Dermis microvascular lymphatic vessel endothelial cell (primary cell): ENCODE measurements around the gene STOM. TPM values are rescaled to one million over a fixed set of nuclear protein-coding genes. Genes with fewer than 3 reads are reported as not detected.
"Not testable (repeated sequence)": the region's sequence is repeated elsewhere in the genome, so short reads cannot be mapped to it uniquely, and the experiment has no call there.

Source experiments
- DNase-seq, 2 donors: peaks; one replicate each; pipeline versions ENCODE4 v3.0.0 to v3.0.0-alpha.2; 2010; ENCODE audit warnings: low read depth in 2 of 2
- total RNA-seq: library from RNA; depleted of rRNA; stranded (reverse); fragments of >200 nt; gene quantifications from 2 replicates; pipeline ENCODE4 v1.2.1, GENCODE V29; 2014

The STOM gene
- total RNA-seq, 1 donor from 2014 or later: 225 TPM

DNA sequence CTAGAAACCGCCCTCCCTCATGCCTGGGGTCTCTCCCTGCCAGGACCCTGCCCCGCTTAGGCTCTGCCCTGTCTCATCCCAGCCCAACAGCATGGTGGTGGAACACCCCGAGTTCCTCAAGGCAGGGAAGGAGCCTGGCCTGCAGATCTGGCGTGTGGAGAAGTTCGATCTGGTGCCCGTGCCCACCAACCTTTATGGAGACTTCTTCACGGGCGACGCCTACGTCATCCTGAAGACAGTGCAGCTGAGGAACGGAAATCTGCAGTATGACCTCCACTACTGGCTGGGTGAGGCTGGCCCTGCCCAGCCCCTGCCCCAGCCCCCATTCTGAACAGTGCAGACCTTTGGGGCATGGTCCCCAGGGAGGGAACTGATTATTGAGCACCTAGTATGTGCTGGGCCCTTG is 68.2 kb downstream of the STOM start:
- no peak for DNase-seq

DNA sequence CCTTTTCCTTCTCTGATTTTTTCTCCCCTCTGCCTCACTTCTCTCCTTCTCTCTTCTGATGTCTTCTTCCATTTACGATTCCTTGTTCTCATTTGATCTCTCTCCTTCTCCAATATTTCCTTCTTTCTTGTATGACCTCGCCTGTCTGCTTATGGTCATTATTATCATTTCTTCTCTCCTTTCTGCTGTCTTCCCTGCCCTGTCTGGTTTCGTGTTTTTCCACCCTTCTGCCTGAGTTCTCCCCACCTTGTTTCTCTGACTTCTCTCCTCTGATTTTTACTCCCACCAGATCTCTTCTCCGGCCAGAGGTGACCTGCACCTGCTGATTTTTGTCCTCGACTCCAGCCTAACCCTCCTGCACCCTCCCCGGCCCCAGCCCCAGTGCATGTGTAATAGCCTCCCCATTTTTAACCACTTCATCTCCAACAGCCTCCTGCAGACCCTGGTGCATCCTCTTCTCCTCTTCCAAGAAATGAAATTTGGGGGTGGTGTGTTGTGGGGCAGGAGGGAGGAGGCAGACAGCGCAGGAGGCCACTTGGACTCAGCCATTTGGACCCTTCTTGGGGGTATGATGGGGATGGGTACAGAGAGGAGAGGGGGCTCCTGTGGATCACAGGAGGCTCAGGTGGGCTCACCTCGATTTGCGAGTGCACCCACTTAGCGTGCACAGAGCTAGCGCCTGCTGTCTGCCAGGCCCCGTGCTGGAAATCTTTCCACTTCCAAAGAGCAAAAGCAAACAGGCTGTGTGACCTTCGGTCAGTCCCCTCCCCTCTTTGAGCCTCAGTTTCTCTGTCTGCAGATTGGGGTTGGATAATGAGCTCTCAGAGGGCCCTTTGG is 69.5 kb downstream of the STOM start:
- DNase-seq: no peak

DNA sequence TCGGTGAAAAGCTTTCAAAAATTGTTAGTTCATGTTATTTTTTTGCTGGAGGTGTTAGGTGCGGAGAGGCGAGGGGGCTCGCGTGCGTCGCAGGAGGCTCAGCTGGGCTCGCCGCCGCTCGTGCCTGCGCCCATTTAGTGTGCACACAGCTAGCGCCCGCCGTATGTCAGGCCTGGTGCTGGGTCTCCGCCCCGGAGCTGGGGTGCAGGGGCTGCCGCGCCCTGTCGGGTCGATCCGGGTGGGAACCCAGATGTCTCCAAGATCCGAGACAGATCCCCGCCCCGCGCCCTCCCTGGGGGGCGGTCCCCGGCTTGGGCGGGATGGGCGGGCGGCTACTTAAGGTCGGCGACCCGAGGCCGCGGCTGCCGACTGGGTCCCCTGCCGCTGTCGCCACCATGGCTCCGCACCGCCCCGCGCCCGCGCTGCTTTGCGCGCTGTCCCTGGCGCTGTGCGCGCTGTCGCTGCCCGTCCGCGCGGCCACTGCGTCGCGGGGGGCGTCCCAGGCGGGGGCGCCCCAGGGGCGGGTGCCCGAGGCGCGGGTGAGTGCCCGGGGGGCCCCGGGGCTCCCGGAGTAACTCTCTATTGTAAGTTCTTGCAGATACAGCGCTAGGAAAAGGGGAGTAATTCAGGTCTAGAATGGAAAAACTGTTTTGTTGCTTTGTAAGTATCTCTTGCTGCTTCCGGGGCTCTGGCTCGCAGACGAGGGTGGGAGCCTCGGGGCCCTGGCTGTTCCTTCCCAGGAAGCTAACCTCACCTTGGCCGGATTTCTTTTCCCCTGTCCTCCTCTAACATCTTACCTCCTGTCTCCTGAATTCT is 70.4 kb downstream of the STOM start:
- peak in 1 of 2 donors; percentile 57 for DNase-seq

DNA sequence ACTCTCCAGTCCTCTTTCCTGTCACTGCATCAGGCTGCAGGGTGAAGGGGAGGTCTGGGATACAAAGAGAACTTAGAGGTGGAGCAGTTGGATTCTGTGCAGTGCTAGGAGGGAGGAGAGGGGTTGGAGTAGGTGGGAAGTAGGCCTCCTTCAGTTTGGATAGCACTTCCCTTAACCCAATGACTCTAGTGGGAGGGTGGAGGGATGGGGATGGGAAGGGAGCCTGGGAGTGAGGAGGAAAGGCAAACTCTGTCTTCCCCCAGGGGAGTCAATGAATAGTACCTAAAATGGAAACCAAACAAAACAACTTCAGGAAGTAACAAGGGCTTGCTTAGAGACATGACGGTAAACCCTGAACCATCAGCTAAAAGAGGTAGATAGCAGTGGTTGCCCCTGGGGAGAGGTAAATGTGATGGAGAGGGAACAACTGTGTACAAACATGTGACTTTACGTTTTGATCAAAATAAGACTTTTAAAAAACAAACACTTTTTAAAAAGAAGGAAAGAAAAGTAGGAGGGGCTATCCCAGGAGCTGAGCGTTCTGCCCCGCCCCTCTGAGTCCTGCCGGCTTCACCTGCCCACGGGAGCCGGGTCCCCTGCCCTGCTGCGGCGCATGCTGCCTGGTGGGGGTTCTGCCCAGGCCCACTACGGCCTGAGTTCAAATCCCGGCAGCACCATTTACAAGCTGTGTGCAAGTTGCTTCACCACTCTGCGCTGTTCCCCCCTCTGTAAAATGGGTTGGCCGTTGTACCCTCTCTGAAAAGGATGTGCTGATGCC is 71.2 kb downstream of the STOM start:
- peak in 1 of 2 donors; percentile 49 for DNase-seq

DNA sequence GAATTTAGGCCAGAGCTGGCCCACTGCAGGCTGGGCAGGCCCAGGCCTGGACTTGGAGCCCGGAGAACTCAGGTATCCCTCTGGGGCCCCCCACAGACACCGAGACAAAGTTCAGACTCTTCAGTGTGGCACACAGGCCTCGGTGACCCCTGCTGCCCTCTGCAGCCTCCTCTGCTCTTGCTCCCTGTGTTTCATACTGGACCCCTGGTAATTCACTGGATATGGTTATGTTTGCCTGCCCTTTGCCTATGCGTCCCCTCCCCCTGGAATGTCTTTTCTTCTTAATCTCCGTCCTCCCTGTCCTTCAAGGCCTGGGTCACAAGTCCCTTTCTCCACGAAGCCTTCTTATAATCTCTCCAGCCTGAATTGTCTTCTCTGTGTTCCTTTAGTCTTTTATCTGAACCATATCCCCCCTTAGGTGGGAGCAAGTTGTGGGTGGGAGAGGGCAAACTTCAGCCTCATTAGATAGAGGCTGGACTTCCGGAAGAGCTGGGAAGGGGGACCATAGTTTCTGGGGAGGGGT is 72.0 kb downstream of the STOM start:
- DNase-seq: no peak

DNA sequence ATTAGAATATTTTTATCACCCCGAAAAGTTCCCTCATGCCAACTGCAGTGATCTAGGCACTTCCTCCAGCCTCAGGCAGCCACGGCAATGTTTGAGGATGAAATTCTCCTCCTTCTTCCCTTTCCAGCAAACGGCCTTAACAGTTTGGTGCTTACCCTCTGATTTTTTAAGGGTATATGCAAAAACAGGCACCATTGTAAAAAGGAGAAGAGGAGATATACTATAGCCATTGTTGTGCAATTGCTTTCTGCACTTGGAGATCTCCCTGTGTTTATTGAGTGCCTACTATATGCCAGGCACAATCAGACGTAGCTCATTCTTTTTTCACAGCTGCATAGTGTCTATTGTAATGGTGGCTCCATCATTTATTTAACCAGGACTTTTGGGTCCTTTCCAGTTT is 72.7 kb downstream of the STOM start:
- no peak for DNase-seq

DNA sequence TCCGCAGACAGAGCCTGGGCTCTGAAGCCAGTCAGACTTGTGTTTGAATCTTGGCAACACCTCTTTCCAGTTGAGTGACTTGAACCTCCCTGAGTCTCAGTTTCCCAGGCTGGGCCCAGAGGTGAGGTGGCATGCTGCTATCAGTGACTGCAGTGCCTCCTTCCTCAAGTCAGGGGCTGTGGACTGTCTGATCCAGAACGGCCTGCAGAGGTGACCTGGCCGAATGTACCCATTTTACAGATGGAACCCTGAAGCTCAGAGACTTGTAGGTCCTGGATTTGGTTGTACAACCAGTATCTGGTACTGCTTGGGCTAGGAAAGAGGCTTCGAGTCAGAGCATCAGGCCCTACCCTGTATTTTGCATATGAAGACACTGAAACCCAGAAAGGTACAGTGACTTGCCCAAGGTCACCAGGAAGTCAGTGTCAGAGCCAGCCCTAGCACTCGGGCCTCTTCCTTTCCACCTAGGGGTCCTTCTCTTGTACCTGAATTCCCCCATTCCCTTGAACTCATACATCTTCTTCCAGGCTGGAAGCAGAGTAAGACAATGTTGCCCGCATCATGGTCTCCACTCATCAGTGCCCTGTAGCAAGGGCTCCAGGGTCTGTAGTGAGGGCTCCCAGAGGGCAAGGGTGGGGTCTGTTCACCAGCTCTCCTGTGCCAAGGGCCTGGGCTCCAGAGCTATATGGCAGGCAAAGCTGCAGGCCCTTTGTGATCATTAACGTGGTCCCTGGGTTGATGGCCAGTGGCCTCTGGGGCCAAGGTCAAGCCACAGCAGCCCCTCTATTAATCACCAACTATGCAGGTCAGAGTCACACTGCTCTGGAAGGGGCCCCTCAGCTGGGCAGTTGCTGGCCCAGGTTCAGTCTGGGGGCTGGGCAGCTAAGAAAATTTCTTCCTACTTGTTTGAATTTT is 73.6 kb downstream of the STOM start:
- DNase-seq: no peak

DNA sequence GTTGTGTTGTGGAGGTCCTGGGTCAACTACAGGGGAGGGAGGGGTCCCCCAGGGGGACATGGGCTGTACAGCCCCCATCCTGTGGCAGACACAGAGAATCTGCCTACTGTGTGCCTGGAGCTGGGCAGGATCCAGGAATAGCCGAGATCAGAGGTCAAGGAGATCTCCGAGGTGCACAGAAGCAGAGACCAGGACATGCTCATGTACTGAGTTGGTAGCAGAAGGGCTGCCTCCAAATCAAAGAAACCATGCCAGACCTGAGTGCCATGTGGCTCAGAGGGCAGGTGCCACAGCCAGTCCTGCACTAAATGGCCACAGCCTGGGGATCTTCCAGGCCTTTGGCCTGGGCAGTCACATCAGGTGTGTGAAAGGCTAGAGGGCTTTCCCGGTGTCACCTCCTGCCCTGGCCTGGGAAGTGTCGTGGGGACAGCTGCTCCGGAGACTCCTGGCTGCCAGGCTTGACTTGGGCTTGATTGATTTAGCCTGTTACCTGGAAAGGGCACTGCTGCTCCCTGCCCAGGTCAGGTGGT is 74.3 kb downstream of the STOM start:
- DNase-seq: no peak

DNA sequence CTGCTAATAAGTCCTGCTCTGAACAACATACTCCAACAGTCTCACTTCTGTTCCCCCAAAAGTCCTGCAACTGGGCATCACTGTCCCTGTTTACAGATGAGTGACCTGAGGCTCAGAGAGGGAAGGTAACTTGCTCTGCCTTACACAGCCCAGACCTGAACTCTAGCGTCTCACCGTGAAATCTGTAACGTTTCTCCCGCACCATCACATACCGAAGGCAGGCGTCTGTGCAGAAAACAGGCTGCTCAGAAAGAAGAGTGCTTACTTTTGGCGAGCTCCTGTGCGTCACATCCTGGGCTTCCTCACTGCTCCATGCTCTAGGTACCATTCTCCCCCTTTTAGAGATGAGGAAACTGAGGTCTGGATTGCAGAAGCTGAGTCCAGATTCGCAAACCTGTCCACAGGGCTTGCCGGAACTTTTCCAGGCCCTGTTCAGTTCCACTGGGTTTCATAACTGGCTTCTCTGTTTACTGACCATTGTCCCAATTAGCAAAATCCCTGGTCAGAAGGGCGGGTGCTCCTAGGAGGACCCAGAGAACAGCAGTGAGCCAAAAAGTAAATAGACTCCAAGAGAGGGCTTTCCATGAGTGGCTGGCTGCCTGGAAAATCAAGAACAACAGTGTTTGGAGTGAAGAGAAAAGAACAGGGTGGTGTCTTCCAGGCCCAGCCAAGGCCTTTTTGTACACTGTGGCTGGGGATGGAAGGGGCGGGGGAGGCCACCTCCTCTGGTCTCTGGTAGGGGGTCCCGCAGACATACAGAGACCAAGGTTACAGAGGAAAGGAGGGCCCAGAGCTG is 75.0 kb downstream of the STOM start:
- DNase-seq: no peak

DNA sequence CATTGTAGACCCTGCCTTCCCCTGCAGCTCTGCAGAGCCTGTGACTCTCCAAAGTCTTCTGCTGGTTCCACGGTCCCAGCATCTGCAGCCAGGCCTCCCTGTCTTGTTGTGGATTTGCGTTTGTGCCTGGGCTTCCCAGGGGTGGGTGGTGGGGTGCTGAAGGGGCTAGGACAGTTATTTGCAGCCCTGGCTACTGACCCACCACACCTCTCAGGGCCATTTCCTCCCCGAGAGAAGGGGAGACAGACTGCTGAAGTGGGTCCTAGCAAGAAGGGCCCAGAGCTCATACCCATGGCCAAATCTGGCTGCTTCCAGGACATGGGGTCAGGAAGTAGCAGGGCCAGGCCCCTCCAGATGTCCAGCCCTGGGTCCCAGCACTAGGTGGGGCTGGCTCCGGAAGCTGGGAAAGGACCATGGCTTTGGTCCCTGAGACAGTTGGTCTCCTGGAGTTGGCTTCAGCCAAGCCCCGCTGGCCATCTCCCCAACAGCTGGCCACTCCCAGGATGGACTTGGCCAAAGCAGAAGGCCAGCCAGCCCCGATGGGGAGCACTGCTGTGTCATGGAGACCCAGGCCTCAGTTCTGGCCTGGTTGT is 75.8 kb downstream of the STOM start:
- DNase-seq: no peak

DNA sequence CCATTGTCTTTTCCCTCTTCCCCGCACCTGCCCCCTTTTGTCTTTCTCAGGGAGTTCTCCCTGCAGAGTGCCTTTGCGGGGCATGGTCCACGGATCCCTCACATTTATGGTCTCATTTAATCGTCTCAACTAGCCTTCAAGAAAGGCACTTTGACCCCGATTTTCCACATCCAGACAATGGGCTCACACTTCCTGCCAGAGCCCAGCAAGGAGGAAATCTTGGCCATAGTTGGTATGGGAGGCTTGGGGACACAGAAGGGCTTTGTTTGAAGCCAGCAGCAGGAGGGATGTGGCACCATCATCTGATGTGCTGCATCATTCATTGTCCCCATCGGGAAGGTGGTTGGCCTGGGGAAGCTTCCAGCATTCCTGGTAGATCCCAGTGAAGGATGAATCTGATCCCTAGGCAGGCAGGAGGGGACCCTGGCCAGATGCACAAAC is 77.2 kb downstream of the STOM start:
- no peak for DNase-seq

DNA sequence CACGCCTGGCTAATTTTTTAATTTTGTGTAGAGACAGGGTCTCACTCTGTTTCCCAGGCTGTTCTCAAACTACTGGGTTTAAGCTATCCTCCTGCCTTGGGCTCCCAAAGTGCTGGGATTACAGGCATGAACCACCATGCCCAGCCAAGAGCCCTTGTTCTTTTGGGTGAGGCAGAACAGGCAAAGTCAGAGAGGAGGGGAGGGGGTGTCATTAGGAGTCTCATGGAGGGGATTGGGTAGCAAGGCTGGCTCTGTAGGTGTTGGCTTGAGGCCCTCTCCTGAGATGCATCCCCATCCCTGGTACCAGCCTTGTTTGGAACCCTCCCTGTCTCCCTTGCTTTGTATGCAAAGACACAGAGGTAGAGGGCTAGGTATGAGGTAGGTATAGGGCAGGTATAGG is 78.0 kb downstream of the STOM start:
- DNase-seq: no peak

DNA sequence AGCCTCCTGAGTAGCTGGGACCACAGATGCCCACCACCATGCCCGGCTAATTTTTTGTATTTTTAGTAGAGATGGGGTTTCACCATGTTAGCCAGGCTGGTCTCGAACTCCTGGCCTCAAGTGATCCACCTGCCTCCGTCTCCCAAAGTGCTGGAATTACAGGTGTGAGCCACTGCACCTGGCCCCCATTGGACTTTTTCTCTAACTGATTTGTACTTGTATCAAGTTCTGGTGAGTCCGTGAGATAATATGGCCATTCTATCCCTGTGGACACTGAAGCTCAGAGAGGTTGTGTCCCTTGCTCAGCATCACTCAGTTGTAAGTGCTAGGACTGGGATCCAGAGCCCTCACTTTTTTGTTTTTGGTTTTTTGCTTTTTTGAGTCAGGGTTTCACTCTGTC is 78.5 kb downstream of the STOM start:
- DNase-seq: not testable (repeated sequence)

DNA sequence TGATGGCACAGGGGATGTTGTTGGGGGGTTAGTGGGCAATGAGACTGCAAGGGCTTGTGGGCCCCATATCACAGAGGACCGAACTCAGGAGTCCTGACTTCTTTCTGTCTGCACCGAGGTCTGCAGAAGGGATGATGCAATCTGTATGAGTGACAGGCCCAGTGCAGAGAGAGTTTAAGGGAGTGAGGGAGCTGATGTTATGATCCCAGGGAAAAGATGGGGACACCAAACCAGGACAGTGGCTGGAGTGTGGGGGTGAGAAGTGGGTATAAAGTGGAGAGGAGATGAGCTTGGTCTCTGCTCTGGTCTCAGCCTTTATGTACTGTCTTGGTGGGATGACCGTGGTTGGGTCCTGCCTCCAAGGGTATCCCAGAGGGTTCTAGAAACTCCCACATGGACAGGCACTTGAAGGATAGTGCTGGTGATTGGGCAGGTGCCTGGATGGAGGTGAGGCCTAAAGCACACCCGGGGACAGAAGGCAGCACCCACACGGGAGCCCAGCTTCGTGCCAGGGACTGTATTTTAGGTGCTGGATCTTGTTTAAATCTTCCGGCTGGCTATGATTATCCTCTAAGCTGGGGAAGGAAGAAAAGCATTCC is 80.2 kb downstream of the STOM start:
- DNase-seq: no peak

DNA sequence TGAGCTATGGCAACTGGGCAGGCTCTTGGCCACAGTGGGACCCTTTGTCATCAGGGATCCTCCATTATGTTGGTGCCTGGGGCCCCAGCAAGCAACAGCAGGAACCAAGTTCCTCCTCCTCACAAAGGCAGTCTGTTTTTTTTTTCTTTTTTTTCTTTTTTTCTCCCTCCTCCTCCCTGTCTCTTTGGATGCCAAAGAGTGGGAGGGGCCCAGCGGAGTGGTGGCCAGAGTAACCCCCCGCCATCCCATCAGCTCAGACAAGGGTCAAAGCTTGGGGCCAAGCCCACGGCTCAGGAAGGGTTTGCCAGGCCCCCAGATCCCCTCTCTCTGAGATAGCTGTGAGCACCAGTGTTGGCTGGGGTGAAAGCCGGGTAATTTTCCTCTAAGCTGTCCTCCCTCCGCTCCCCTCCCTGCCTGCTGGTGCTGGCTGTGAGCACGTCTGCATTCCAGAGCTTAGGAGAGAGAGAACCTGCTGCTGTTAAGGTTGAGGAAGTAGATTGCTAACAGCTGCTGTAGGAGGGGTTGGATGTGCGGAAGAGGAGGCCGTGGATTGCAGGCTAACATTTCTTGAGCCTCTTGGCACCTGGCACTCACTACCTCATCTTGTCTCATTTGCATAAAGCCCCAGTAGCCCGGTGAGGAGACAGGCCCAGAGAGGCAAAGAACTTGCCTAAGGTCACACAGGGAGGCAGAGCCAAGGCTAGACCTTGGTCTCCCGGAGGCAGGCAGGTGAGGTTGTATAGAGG is 80.9 kb downstream of the STOM start:
- DNase-seq: peak in 1 of 2 donors; percentile 71
